Inflammatory macrophage treated with lipopolysaccharide for 1 hour (primary cell): Measurements from ENCODE around the gene DCAF15.

Source experiments
- DNase-seq, 2 donors: peaks; one replicate each; pipeline ENCODE4 v3.0.0-alpha.2; 2020 to 2022

Gene DCAF15

DNA sequence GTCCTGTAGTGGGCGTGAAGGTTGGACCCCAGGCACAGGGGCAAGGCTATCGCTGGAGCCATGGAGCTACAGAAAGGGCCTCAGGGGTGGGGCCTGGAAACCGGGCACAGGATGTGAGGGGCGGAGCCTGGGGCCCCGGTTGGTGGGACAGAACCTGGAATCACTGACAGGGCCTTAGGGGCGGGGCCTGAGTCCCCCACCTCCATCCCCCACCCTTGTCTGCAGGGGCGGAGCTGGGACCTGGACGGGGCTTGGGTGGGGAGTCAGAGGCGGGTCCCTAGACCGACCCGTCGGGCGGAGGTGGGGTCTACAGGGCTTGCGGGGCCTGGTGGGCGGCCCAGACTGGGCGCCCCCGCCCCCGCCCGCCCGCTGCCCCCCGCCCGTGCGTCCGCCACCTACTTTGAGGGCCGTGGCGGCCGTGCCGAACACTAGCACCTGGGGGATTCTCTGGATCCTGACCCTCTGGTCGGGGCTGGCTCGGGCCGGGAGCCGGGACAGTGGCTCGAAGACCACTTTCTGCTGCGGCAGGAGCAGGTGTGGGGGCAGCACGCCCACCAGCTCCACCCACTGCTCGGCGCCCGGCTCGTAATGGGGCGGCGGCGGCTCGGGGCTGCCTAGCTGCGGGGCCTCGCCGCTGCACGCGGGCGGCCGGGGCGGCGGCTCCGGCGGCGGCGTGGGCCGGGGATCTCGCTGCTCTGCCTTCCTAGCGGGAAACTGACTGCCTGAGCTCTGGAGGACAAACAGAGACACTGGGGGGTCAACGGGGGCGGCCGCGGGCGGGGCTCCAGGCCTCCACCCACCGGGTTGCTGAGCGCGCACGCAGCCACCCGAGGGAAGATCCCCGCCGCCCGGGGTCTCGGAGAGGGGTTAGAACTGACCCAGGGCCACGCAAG is 26.3 kb downstream of the DCAF15 start:
- no peak for DNase-seq

DNA sequence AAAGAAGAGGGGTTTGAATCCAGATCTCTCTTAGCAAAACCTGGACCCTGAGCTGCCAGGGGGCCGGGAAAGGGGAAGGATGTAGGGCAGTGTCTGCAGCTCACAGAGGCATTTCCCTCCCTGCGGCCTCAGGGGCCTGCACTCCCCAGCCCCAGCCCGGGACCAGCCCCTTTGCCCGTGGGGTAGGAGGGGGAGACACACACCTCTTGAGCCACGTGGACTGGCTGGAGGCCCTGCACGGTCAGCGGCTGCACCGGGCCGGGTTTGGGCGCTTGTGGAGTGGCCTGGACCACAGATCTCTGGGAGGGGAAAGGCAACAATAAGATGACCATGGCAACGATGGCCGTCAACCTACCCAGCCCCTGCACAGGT is 26.9 kb downstream of the DCAF15 start:
- DNase-seq = no peak

DNA sequence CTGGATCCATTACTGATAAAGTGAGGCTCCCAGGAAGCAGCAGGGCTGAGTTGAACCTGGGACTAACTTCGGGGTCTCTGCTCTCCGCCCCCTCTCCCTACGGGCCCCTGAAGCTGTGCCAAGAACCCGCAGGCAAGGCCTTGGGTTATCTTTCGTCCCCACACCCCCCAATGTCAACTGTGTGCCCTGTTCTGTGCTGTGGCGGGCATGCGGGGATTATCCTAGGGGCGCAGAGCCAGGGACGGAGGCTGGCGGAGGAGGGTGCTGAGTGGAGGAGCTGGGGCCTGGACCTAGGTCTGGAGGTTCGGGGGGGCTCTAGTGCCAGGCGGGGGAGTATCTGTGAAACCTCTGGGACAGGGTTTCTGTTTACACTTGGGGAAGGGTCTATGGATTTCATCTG is 27.4 kb downstream of the DCAF15 start:
- DNase-seq = no peak

DNA sequence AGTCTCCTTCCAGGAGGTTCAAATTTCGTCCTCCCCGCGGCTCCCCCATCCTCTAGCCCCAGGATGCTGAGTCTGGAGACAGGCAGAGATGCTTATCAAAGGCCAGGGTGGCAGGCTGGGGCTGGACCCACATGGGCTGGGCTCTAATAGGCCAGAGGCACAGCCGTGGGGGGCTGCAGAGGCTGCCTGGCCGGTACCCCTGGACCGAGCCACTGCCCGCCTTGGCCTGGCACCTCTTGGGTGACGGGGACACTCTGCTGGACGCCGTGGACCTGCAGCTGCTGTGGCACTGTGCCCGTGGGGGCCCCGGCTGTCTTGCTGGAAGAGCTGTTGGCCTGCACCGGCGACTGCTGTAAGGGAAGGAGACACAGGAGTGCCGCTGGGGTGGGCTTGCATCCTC is 28.0 kb downstream of the DCAF15 start:
- no peak for DNase-seq

- no peak for DNase-seq
Observed at GRCh38 chr19:13981021-13981420, 28.7 kb downstream of the DCAF15 start.

GRCh38 chr19:13981467-13981866 is 29.2 kb downstream of the DCAF15 start:
- no peak for DNase-seq

DNA sequence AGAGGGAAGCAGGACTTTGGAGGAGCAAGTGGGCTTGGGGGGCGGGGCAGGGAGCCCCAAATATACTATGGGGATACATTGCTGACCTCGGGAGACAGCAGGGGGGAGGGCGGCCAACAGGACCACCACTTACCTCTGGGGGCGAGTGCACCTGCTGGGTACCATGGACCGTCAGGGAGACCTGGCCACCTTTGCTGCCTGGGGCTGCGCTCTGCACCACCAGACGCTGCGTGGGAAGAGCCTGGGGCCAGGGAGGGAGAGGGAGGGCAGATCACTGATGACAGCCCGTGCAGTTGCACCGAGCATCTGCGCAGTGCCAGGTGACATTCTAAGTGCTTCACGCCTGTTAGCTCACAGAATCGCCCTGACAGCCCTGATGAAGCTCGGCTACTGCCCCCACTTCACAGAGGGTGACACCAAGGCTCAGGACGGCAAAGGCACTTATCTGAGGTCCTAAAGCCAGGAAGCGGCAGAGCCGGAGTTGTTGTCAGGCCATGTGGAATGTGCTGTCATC is 29.7 kb downstream of the DCAF15 start:
- no peak for DNase-seq

DNA sequence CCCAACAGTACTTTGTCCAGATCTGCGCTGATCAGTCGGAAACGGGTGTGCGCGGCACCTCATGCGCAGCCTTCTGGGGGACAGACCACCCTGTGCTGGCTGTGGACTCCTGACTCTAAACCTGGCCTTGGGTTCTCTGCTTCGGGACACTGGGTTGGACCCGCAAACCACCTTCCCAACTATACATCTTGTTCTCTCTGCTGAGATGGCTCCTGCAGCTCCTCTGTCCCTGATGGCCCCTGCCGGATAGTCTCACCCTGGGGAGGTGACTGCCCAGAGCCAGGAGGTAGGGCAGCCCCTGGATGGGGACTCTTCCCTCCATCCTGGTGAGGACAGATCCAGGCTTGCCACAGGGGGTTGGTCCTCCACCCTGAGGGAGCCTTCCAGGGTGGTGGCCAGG is 30.5 kb downstream of the DCAF15 start:
- DNase-seq = no peak

DNA sequence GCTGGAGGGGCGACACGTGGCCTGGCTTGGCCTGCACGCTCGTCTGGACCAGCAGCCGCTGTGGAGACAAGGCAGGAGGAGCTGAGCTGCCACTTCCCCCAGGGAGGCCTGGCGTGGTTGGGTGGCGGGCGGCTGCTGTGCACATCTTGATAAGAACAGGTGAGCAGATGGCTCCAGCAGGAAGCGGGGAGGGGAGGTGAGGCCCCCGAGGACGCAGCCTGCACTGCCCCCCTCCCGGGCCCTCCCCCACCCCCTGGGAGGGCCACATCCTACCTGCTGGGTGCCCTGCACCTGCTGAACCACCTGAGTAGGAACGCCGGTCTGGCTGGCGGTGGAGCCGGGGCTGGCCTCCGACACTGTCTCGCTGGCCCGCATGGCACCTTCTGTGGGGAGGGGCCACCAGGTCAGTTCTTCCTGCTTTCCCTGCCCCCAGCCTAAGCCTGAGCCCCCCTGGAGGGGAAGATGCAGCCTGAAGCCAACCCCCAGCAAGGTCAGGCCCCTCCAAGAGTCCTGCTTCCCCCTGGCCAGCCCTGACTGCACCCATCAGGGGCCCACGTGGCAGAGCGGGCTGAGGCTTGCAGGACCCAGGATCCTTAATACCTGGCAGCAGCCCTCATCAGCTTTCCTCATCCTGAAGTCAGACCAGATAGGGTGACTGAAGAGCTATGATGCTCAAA is 31.0 kb downstream of the DCAF15 start:
- no peak for DNase-seq

DNA sequence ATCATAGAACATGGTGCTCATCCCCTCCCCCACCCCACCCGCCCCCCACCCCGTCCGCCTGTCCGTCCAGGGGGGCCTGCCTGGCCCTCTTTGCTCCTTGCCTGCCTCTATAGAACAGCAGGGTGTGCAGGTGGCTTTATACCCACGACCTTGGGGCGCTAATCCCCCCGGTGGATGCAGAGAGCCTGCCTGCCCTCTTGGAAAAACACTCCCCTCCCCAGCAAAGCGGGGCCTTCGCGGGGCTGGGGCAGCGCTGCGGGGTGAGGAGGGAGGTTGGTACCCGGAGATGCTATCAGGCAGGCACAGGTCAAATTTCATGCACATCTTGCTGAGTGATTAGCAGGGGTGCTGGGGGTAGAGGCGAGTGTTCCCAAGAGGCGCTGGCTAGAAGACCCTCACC is 31.9 kb downstream of the DCAF15 start:
- no peak for DNase-seq

DNA sequence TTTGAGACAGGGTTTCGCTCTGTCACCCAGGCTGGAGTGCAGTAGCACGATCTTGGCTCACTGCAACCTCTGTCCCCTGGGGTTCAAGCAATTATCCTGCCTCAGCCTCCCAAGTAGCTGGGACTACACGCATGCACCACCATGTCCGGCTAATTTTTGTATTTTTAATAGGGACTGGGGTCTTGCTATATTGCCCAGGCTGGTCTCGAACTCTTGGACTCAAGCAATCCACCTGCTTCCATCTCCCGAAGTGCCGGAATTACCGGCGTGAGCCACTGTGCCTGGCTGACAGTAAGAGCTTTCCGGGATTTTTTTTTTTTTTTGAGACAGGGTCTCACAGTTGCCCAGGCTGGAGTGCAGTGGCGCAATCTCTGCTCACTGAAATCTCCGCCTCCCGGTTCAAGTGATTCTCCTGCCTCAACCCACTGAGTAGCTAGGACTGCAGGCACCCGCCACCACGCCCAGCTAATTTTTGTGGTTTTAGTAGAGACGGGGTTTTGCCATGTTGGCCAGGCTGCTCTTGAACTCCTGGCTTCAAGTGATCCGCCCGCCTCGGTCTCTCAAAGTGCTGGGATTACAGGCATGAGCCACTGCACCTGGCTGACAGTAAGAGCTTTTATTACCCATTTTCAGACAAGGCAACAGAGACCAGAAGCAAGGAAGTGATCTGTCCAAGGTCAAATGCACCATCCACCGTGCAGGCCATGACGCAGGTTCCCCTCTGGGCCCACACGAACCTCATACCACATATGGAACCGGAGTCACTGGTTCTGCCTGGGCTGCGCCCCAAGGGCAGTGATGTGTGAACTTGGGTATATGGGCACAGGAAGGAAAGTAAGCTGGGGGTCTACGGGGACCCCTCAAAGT is 32.8 kb downstream of the DCAF15 start:
- peak; percentile 21 to 25 for DNase-seq

GRCh38 chr19:13985771-13986347 is 33.5 kb downstream of the DCAF15 start:
- DNase-seq = no peak

- peak; percentile 83 to 91 for DNase-seq
Observed at GRCh38 chr19:13986348-13986904, 34.1 kb downstream of the DCAF15 start.

GRCh38 chr19:13987101-13987890 is 35.0 kb downstream of the DCAF15 start:
- no peak for DNase-seq

GRCh38 chr19:13989487-13989886 is 37.2 kb downstream of the DCAF15 start:
- DNase-seq = no peak

- DNase-seq = no peak
Observed at GRCh38 chr19:13990085-13990484, 37.8 kb downstream of the DCAF15 start.

- DNase-seq = no peak
Observed at GRCh38 chr19:13992025-13992424, 39.7 kb downstream of the DCAF15 start.

DNA sequence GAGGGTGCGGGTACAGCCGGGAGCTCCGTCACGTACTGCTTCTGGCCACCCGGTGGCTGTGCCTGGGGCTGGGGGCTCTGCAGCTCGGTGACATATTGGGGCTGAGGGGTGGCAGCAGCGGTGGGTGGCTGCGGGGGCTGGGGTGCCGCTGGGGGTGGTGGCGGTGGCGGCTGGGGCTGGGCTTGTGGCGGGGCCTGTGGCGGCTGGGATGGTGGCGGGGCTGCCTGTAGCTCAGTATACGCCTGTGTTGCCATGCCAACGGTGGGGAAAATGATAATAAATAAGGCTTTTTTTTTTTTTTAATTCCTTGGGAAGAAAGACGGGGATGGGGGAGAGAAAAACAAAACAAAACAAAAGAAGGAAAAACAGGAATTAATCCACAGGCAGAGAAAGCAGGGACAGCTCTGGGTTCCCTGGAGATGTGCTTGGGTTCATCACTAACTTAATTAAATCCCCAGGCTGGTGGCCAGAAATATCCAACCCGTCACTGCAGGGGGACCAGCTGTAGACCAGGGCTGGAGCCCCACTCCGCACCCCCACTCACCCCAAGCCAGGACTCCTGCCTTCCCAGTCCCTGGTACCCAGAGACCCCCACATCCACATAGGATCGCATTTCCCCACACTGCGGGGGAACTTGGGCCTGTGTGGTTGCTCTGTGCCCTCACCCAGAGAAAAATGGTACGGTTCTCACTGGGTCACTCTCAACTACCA is 41.4 kb downstream of the DCAF15 start:
- DNase-seq = no peak

- DNase-seq = no peak
Observed at GRCh38 chr19:13995017-13995728, 42.9 kb downstream of the DCAF15 start.
